NCI-H1092 treated with DMSO at 0.1 percent for 48 hours (cell line): ENCODE data around the gene EPN1.

Experiments used
- DNase-seq: peaks from one replicate; lab custom pipeline; 2025; lab: John Stamatoyannopoulos, UW

Gene EPN1

GRCh38 chr19:55679343-55680257 is 4.6 kb downstream of the EPN1 start:
- DNase-seq, result no peak

GRCh38 chr19:55680339-55681130 is 5.5 kb downstream of the EPN1 start:
- DNase-seq, result no peak

DNA sequence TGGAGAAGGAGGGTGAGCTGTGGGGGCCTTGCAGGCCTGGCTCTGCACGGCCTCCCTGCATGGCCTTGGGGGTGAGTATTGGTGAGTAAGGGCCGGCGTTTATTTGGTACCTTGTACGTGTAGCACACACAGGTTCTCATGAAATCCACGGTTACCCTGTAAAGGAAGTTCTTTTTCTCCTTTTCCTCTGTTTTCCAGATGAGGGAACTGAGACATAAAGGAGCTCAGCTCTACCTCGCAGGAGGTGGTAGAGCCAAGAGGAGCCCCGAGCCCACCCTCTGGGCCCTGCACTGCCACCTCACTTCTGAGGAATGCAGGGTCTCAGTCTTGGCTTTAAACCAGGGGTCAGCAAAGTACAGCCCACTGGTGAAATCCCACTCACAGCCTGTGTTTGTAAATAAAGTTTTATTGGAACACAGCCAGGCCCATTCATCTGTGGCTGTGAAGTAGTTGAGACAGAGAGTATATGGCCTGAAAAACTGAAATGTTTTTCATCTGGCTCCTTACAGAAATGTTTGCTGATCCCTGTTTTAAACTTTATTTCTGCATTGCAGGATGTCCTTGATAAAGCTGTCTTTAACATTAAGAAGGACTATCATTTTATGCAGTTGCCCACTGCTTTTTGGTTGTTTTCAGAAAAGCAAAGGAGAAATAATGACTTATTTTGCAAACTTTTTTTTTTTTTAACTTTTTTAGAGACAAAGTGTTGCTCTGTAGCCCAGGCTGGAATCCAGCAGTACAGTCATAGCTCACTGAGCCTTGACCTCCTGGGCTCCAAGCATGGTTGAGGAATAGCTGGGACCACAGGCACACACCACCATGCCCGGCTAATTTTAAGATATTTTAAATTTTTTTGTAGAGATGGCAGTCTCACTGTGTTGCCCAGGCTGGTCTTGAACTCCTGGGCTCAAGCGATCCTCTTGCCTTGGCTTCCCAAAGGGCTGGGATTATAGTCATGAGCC is 6.4 kb downstream of the EPN1 start:
- DNase-seq, result no peak

DNA sequence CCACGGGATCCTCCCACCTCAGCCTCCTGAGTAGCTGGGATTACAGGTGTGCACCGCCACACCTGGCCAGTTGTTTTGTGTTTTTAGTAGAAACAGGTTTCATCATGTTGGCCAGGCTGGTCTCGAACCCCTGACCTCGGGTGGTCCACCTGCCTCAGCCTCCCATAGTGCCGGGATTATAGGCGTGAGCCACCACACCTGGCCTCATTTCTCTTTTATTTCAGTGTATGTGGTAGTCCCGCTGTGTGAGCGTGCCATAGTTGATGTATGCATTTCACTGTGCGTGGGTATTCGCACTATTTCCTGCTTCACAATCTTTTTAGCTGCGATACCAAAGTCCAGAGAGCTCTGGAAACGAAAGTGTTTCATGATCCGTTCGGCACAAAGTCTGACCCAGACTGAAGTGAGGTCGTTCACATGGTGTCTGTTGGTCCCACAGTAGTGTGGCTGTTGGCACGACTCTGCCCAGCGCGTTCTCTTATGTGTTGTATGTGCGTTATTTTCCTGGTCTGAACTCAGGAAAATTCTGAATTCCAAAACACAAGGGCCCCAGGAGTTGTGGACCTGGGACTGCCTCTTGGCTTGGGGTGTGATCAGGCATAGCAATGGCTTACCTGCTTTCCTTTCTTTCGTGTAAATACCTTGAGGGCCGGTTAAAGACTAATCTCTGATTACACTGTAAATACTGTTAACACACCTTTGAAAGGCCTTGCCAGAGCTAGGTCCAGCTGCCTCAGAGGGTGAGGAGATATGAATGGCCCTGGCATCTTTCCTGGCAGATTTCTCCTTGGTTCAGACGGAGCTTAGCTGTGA is 8.6 kb downstream of the EPN1 start:
- DNase-seq, result no peak

GRCh38 chr19:55684946-55685681 is 10.1 kb downstream of the EPN1 start:
- no peak for DNase-seq

- no peak for DNase-seq
These were observed 10.8 kb downstream of the EPN1 start for GRCh38 chr19:55685776-55686175.

GRCh38 chr19:55686311-55687050 is 11.5 kb downstream of the EPN1 start:
- DNase-seq, result no peak

DNA sequence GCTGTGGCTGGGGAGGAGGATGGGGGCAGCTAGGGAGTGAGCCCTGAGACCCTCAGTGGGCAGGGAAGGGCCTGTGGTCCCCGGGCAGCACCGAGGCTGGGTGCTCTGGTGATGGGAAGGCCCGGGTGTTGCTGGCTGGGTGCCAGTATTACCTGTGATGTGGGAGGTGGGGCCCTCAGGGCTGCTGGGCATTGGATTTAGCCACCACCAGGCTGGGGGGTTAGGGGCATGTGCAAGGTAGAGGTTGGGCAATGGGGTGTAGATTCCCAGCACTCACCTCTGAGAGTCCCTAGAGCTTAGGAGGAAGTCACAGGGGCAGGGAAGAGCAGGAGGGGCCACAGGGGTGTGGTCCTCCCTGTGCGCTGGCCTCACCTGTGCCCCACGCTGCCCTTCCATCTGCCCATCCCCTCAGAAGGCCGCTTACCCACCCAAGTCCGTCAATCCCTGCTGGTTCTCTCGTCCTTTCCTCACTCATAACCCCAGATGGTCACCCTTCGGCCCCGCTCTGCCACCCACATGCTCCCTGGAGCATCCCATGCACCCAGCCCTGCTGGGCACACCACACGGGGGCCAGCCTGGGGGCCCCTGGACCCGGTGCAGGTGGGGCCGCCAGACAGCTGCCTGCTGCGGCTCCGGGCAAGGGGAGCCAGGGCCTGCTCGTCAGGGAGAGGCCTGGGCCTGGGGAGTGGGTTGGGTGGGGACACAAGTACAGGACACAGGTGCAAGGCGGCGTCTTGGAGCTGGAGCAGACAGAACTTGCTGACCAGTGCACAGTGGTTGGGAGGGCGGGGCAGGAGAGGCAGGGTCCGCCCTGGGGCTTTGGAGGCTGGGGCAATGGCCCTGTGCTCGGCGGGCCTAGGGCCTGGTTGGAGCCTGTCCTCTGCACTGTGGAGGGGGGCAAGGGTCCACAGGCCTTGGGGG is 12.5 kb downstream of the EPN1 start:
- DNase-seq, result no peak

DNA sequence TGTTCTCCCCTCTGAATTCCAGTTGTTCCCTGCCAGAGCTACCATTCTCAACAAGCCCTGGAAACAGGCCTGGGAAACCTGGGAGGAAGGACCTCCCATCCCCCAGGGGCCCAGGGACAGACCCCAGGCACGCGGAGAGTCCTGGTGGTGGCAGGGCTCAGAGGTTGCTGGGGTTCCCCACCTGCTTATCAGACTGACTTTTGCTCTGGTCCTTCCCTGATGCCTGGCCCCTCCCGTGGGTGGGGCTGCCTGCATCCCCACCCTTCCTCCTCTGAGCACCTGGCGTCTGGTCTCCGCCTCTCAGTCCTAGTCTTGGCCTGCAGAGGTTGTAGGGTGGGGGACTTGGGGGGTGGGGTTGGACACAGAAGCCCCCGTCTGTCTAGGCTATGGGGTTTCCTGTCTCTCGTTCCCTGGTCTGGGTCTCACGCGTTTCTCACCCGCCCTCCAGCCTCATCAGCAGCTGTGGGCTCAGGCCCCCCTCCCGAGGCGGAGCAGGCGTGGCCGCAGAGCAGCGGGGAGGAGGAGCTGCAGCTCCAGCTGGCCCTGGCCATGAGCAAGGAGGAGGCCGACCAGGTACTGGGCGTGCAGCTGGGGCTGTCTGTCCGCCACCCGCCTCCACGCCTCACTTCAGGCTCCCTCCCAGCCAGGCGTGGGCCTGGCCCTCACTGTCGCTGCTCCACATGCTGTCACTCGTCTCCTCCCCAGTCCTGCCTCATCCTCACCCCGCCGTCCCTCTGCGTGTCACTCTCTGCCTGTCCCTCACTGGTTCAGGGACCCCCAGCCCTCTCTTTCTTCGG is 13.6 kb downstream of the EPN1 start:
- no peak for DNase-seq

- no peak for DNase-seq
These were observed 14.5 kb downstream of the EPN1 start for GRCh38 chr19:55689411-55690108.

GRCh38 chr19:55690109-55690768 is 15.2 kb downstream of the EPN1 start:
- DNase-seq, result no peak

DNA sequence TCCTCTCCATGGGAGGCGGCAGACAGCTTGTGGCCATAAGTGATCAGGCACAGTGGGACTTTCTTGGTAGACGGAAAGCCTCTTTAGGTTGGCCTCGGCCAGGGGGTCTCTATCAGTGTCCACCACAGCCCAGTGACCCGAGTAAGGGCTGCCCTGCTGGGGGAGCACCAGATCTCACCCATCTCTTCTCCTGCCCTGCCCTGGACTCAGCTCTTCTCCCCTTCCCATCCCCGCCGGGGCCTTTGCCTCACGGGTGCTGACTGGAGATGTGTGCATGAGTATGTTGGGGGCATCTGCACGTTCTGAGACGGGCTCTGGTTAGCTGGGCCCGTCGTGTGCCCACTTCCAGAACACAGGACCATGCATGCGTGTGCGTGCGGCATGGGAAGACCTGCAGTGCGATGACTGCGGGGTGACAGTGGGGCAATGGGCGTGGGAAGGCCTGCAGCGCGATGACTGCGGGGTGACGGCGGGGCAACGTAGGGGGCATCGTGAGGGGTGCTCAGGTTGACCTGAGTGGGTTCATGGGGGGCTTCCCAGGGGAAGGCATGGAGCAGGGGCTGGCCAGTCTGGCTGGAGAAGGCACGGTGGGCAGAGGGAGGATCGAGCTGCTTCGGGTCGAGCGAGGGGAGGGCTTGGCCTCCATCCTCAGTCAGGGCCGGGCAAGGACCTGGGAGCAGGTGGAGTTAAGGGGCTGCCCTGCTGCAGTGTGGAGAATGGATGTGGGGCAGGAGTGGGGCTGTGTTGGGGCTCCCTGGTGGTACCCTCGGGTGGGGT is 15.9 kb downstream of the EPN1 start:
- no peak for DNase-seq

DNA sequence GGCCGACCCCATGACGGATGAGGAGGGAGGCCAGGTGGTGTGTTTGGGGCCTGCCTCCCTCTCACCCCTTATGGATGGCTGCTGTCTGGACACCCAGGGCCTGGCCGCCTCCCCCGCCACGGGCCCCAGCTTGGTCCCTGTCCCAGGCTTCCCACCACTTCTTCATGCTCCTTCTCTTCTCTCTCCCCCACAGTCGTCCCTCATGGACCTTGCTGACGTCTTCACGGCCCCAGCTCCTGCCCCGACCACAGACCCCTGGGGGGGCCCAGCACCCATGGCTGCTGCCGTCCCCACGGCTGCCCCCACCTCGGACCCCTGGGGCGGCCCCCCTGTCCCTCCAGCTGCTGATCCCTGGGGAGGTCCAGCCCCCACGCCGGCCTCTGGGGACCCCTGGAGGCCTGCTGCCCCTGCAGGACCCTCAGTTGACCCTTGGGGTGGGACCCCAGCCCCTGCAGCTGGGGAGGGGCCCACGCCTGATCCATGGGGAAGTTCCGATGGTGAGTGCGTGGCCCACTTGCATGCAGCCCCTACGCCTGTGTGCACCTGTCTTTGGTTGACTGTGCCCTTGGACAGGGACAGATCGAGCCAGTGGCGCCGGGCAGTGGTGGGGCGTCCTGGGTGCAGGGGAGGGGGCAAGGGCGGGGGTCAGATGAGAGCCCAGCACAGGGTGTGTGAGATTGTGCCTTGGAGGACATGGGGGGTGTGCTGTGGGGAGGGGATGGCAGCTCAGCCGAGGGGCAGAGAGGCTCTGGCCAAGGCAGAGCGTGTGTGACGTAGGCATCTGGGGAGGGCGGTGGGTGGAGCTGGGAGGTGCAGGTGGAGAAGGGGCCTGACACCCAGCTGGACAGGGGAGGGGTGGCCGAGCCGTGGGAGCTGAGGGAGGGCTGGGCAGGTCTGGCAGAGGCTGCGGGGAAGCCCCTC is 16.8 kb downstream of the EPN1 start:
- no peak for DNase-seq

DNA sequence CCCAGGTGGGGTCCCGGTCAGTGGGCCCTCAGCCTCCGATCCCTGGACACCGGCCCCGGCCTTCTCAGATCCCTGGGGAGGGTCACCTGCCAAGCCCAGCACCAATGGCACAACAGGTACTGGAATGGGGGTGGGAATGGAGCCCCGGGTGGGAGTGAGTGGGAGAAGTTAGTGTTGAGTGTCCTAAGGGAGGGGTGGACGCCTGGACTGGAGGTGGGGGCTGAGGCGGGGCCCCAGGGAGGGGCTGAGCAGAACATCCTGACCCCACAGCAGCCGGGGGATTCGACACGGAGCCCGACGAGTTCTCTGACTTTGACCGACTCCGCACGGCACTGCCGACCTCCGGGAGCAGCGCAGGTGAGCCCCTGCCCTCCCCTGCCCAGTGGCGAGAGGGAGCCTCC is 17.7 kb downstream of the EPN1 start:
- no peak for DNase-seq
